GM23248 (cell line): ENCODE data around the gene LRGUK.

Experiments
- EZH2 ChIP-seq: fragments of 200-600 bp; sonication (generic); IDR thresholded peaks from 2 replicates; pipeline ENCODE4 v1.6.1; 2018; ENCODE audit warnings: antibody characterized with exemption, mild to moderate bottlenecking; ENCODE audit not compliant: insufficient read depth, poor library complexity, severe bottlenecking
- EZH2phosphoT487 ChIP-seq: fragments of 200-600 bp; sonication (generic); IDR thresholded peaks from 2 replicates; pipeline ENCODE4 v1.6.1; 2018; ENCODE audit warnings: antibody characterized with exemption, moderate library complexity, mild to moderate bottlenecking, low read depth; ENCODE audit not compliant: insufficient read depth

- TF ChIP-seq EZH2phosphoT487 (no peak), EZH2 (no peak)
These were observed 6.9 kb downstream of the LRGUK start for GRCh38 chr7:134134004-134134403.
